ENCODE results near the gene ANO9. TPM values are rescaled to one million over a fixed set of nuclear protein-coding genes. Genes with fewer than 3 reads are reported as not detected.

The ANO9 gene
- polyA plus RNA-seq, 1 donor = 169 TPM

DNA sequence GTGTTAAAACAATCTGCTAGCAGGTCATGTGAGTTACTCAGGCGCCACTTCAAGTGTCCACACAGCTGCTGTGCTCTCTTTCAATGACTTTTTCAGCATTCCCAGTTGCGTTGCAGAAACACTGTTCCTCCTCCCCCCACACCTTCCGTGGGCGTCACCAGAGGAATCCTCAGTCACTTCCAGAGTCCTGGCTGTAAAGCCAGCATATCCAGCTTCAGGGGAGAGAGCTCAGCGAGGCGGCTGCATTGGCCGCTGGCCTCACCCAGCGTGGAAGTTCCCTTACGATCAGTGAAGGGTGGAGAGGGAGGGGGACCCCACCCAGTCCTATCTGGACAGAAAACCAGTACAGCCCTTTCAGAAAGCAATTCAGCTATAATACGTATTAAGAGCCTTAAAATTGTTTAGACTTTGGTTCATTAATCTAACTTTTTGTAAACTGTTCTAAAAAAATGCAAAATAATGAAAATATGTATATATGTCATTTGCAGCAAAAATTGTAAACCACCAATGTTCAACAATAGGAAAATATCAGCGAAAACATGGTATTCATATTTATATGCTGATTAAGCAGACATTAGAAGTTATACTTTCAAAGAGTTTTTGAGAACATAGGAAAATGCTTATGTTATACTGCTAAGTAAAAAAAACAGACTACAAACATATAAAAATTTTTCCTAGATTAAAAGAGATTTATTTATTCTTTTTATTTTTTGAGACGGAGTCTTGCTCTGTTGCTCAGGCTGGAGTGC is 2.8 kb upstream of the ANO9 start:
- H3K36me3 ChIP-seq (ENCODE audit: control insufficient read depth, insufficient read depth, low read length) = no peaks in the 10 kb centered on the region
- H3K4me1 ChIP-seq (ENCODE audit: control insufficient read depth, insufficient read depth, low read length) = peaks cover 77% of the 10 kb centered on the region
- DNase-seq = peak; percentile 87 to 91
- no peak overlapping the region for H3K4me3 ChIP-seq (ENCODE audit: low read length)
- H3K27me3 ChIP-seq (ENCODE audit: control insufficient read depth, insufficient read depth, low read length) = no peaks in the 10 kb centered on the region
- H3K27ac ChIP-seq (ENCODE audit: low read length) = peak overlapping the region; percentile 99
- H3K9me3 ChIP-seq (ENCODE audit: control insufficient read depth, low read depth, low read length) = no peaks in the 10 kb centered on the region
- WGBS (ENCODE audit: insufficient coverage, low lambda C conversion rate) = no CpG with 5 or more reads among the region's 12 CpGs

DNA sequence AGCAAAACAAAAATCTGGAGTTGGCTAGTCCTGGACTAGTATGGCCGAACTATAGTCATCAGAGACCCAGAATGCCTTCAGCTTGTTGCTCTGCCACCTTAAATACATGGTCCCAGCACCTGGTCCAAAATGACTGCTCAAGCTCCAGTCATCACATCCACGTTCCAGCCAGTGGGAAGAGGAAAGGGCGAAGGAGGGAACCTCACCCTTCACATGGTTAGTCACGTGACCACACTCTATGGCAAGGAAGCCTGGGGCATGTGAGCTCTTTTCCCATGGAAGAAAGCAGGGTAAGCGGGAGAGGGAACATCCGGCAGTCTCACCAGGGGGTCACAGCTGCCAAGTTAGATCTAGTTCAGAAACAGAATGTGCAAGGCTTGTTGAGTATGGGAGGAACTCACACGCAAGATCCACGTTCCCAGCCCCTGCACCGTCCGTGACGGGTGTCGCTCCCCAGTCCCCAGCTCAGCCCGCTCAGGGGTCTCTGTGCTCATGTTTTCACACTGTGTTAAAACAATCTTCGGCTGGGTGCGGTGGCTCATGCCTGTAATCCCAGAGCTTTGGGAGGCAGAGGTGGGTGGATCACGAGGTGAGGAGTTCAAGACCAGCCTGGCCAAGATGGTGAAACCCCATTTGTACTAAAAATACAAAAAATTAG is 1.9 kb upstream of the ANO9 start:
- no peaks in the 10 kb centered on the region for H3K36me3 ChIP-seq (ENCODE audit: control insufficient read depth, insufficient read depth, low read length)
- H3K27me3 ChIP-seq (ENCODE audit: control insufficient read depth, insufficient read depth, low read length) = no peaks in the 10 kb centered on the region
- WGBS (ENCODE audit: insufficient coverage, low lambda C conversion rate) = no CpG with 5 or more reads among the region's 16 CpGs
- H3K27ac ChIP-seq (ENCODE audit: low read length) = peak overlapping the region; percentile 99
- H3K9me3 ChIP-seq (ENCODE audit: control insufficient read depth, low read depth, low read length) = no peaks in the 10 kb centered on the region
- DNase-seq = peak in 1 of 2 donors; percentile 57
- H3K4me3 ChIP-seq (ENCODE audit: low read length) = no peak overlapping the region
- H3K4me1 ChIP-seq (ENCODE audit: control insufficient read depth, insufficient read depth, low read length) = peaks cover 72% of the 10 kb centered on the region

DNA sequence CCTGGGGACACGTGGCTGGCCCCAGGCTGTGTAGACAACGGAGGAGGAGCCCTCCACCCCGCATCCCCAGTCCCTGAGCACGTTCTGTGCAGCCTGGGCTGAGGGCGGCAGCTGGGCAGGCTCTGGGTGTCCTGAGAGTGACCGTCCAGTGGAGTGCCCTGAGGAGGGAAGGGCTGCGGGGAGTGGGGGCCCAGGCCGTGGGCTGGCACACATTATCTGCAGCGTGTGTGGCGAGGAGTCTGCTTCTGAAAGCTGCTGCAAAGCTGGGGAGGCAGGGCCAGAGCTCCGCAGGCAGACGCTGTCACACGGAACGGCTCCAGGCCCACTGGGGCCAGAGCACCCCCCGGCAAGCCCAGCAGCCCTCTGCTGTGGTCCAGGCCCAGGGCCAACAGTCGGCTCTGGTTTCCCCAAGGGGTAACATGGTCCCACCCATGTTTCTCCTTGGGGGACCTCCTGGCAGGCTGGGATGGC is 835 bp upstream of the ANO9 start:
- H3K4me3 ChIP-seq (ENCODE audit: low read length) = no peak overlapping the region
- peak overlapping the region; percentile 48 for H3K27ac ChIP-seq (ENCODE audit: low read length)
- no peaks in the 10 kb centered on the region for H3K27me3 ChIP-seq (ENCODE audit: control insufficient read depth, insufficient read depth, low read length)
- no peaks in the 10 kb centered on the region for H3K36me3 ChIP-seq (ENCODE audit: control insufficient read depth, insufficient read depth, low read length)
- 80% methylated on average over 1 of the region's 16 CpGs for WGBS (ENCODE audit: insufficient coverage, low lambda C conversion rate)
- peaks cover 65% of the 10 kb centered on the region for H3K4me1 ChIP-seq (ENCODE audit: control insufficient read depth, insufficient read depth, low read length)
- no peak for DNase-seq
- no peaks in the 10 kb centered on the region for H3K9me3 ChIP-seq (ENCODE audit: control insufficient read depth, low read depth, low read length)

GRCh38 chr11:441043-441417 is 781 bp downstream of the ANO9 start:
- peak in 1 of 2 donors; percentile 33 for DNase-seq
- H3K4me1 ChIP-seq (ENCODE audit: control insufficient read depth, insufficient read depth, low read length) = peaks cover 57% of the 10 kb centered on the region
- H3K36me3 ChIP-seq (ENCODE audit: control insufficient read depth, insufficient read depth, low read length) = peaks cover 4% of the 10 kb centered on the region
- peak overlapping the region; percentile 72 for H3K27ac ChIP-seq (ENCODE audit: low read length)
- H3K9me3 ChIP-seq (ENCODE audit: control insufficient read depth, low read depth, low read length) = peaks cover 6% of the 10 kb centered on the region
- peak overlapping the region; percentile 72 for H3K4me3 ChIP-seq (ENCODE audit: low read length)
- H3K27me3 ChIP-seq (ENCODE audit: control insufficient read depth, insufficient read depth, low read length) = no peaks in the 10 kb centered on the region
- no CpG with 5 or more reads among the region's 13 CpGs for WGBS (ENCODE audit: insufficient coverage, low lambda C conversion rate)

DNA sequence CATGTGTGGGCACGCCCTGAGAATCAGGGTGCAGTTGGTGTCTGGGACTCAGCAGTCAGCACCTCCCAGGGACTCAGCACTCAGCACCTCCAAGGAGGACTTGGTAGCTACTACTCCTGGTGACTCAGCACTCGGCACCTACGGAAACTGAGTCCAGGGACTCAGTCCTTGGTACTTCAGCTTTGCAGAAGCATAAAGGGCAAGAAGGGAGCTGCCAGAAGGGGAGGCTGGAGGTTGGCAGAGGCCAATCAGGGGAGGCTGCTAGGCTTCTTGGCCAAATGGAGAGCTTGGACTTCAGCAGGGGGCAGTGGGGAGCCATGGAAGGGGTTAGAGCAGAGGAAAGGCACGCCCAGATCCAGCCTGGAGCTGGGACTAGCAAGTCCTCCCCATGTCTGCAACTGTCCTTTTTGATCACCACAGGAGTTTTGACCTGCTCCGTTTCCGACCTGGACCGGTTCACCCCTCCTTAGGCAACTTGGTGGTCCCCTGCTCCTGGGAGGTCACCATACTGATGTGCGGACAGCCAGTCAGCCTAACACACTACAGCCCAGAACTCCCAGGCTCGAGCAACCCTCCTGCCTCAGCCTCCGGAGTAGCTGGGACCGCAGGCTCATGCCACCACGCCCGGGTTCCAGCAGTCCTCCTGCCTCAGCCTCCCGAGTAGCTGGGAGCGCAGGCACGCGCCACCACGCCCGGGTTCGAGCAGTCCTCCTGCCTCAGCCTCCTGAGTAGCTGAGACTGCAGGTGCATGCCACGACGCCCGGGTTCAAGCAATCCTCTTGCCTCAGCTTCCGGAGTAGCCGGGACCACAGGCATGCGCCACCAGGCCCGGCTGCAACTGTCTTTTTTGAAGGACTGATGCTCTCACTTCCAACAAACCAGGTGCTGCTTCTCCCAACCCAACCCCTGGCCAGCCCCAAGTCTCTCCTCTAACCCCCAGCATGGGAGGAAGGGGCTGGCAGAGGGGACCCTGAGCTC is 1.5 kb downstream of the ANO9 start:
- H3K27me3 ChIP-seq (ENCODE audit: control insufficient read depth, insufficient read depth, low read length) = no peaks in the 10 kb centered on the region

GRCh38 chr11:439315-440064 is 2.3 kb downstream of the ANO9 start:
- no peak overlapping the region for H3K27ac ChIP-seq (ENCODE audit: low read length)

More for the DNA sequence above, 1.5 kb downstream of the ANO9 start:
- Histone ChIP-seq H3K27ac (ENCODE audit: low read length) (peak overlapping the region; percentile 72), H3K4me1 (ENCODE audit: control insufficient read depth, insufficient read depth, low read length) (peaks cover 51% of the 10 kb centered on the region), H3K36me3 (ENCODE audit: control insufficient read depth, insufficient read depth, low read length) (peaks cover 4% of the 10 kb centered on the region), H3K4me3 (ENCODE audit: low read length) (peak overlapping the region; percentile 72), H3K9me3 (ENCODE audit: control insufficient read depth, low read depth, low read length) (peaks cover 6% of the 10 kb centered on the region)
- peak; percentile 43 to 57 for DNase-seq
- WGBS (ENCODE audit: insufficient coverage, low lambda C conversion rate) = no CpG with 5 or more reads among the region's 27 CpGs

DNA sequence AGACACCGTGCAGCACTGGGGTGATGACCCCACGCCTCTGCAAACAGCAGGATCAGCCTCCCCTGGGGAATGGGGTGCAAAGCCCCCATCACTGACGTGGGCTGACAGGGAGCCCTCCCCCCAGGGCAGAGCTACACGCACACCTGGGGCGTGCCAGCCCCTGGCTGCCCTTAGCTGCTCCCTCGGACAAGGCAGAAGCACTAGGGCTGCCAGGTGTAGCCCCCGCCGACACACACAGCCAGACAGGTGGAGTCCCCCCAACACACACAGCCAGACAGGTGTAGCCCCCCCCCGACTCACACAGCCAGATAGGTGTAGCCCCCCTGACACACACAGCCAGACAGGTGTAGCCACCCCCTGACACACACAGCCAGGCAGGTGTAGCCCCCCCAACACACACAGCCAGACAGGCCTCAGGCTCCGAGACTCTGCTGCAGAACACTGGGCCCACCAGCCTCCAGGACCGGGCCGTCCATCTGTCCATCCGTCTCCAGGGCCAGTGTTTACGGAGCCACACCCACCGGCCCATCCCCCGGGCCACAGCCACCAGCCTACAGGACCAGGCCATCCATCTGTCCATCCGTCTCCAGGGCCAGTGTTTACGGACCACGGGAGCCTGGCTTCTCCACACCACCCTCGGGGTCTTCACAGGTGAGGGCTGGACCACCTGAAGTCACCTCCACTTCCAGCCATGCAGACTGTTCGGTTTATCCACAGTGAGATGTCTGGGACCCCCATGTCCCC is 3.5 kb downstream of the ANO9 start:
- Histone ChIP-seq H3K27ac (ENCODE audit: low read length) (no peak overlapping the region), H3K4me1 (ENCODE audit: control insufficient read depth, insufficient read depth, low read length) (peaks cover 32% of the 10 kb centered on the region), H3K4me3 (ENCODE audit: low read length) (no peak overlapping the region), H3K27me3 (ENCODE audit: control insufficient read depth, insufficient read depth, low read length) (no peaks in the 10 kb centered on the region), H3K9me3 (ENCODE audit: control insufficient read depth, low read depth, low read length) (peaks cover 6% of the 10 kb centered on the region), H3K36me3 (ENCODE audit: control insufficient read depth, insufficient read depth, low read length) (peaks cover 14% of the 10 kb centered on the region)
- DNase-seq = no peak
- no CpG with 5 or more reads among the region's 21 CpGs for WGBS (ENCODE audit: insufficient coverage, low lambda C conversion rate)

More at GRCh38 chr11:439315-440064, 2.3 kb downstream of the ANO9 start:
- Histone ChIP-seq H3K4me1 (ENCODE audit: control insufficient read depth, insufficient read depth, low read length) (peaks cover 42% of the 10 kb centered on the region), H3K27me3 (ENCODE audit: control insufficient read depth, insufficient read depth, low read length) (no peaks in the 10 kb centered on the region), H3K9me3 (ENCODE audit: control insufficient read depth, low read depth, low read length) (peaks cover 6% of the 10 kb centered on the region), H3K36me3 (ENCODE audit: control insufficient read depth, insufficient read depth, low read length) (peaks cover 7% of the 10 kb centered on the region), H3K4me3 (ENCODE audit: low read length) (no peak overlapping the region)
- DNase-seq = no peak
- WGBS (ENCODE audit: insufficient coverage, low lambda C conversion rate) = no CpG with 5 or more reads among the region's 23 CpGs

DNA sequence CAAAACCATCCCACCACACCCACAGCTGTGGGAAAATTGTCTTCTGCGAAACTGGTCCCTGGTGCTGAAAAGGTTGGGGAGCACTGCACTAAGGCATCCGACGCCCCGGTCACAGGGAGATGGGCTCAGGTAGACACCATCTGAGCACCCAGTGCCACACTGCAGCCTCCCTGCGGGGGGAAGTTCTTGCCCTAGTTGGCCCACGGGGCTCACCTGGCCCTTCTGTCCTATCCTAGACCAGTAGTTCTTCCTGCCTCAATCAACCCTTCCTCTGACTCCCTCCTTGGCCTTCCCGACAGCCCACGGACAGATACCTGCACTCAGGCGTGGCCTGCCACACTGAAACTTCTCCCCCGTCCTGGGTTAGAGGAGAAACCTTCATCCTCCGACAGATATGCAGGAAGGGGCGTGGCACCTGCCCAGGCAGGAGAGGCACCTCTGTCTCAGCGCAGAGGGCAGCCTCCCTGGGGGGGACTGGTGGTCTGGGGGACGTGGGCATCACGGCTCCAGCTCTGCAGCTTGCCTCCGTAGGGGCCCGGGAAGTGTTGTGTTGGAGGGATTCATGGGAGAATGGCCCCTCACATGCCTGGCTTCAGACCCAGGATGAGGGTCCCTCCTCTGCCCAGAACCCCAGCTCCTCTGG is 4.5 kb downstream of the ANO9 start:
- no CpG with 5 or more reads among the region's 17 CpGs for WGBS (ENCODE audit: insufficient coverage, low lambda C conversion rate)
- H3K36me3 ChIP-seq (ENCODE audit: control insufficient read depth, insufficient read depth, low read length) = peaks cover 23% of the 10 kb centered on the region
- peaks cover 9% of the 10 kb centered on the region for H3K9me3 ChIP-seq (ENCODE audit: control insufficient read depth, low read depth, low read length)

More for the DNA sequence above, 4.5 kb downstream of the ANO9 start:
- DNase-seq = no peak
- Histone ChIP-seq H3K4me3 (ENCODE audit: low read length) (no peak overlapping the region), H3K27me3 (ENCODE audit: control insufficient read depth, insufficient read depth, low read length) (no peaks in the 10 kb centered on the region), H3K27ac (ENCODE audit: low read length) (no peak overlapping the region), H3K4me1 (ENCODE audit: control insufficient read depth, insufficient read depth, low read length) (peaks cover 23% of the 10 kb centered on the region)

Measured in large intestine (tissue), 3 donors.